COLO668 (cell line): ENCODE measurements around the gene DIAPH3.

ENCODE experiments used
- DNase-seq: peaks from one replicate; lab custom pipeline; 2025; ENCODE audit not compliant: unreplicated experiment; lab: John Stamatoyannopoulos, UW

DIAPH3 gene

GRCh38 chr13:59742467-59742866 lies 421.3 kb downstream of the DIAPH3 start:
- DNase-seq, result no peak

- no peak for DNase-seq
Observed at GRCh38 chr13:59738921-59739320, 424.8 kb downstream of the DIAPH3 start.

GRCh38 chr13:59734393-59734792 lies 429.3 kb downstream of the DIAPH3 start:
- no peak for DNase-seq

- DNase-seq, result no peak
Observed at GRCh38 chr13:59733744-59734143, 430.0 kb downstream of the DIAPH3 start.

- DNase-seq, result no peak
Observed at GRCh38 chr13:59730026-59730425, 433.7 kb downstream of the DIAPH3 start.

GRCh38 chr13:59728896-59729545 lies 434.7 kb downstream of the DIAPH3 start:
- no peak for DNase-seq

GRCh38 chr13:59721926-59722910 lies 441.5 kb downstream of the DIAPH3 start:
- no peak for DNase-seq

- DNase-seq, result no peak
Observed at GRCh38 chr13:59715611-59716010, 448.1 kb downstream of the DIAPH3 start.

- no peak for DNase-seq
Observed at GRCh38 chr13:59710996-59711701, 452.6 kb downstream of the DIAPH3 start.

- DNase-seq, result no peak
Observed at GRCh38 chr13:59710416-59710815, 453.3 kb downstream of the DIAPH3 start.

- DNase-seq, result no peak
Observed at GRCh38 chr13:59706101-59706976, 457.4 kb downstream of the DIAPH3 start.

- no peak for DNase-seq
Observed at GRCh38 chr13:59702269-59702668, 461.5 kb downstream of the DIAPH3 start.

- DNase-seq, result no peak
Observed at GRCh38 chr13:59701261-59701660, 462.5 kb downstream of the DIAPH3 start.

- DNase-seq, result no peak
Observed at GRCh38 chr13:59700281-59700680, 463.4 kb downstream of the DIAPH3 start.

- DNase-seq, result no peak
Observed at GRCh38 chr13:59696271-59696670, 467.5 kb downstream of the DIAPH3 start.

- no peak for DNase-seq
Observed at GRCh38 chr13:59691501-59692066, 472.1 kb downstream of the DIAPH3 start.

- DNase-seq, result no peak
Observed at GRCh38 chr13:59690857-59691500, 472.7 kb downstream of the DIAPH3 start.

- no peak for DNase-seq
Observed at GRCh38 chr13:59689057-59689456, 474.7 kb downstream of the DIAPH3 start.

GRCh38 chr13:59686798-59687394 lies 476.8 kb downstream of the DIAPH3 start:
- no peak for DNase-seq
